ENCODE data around the gene VPS51.

The VPS51 gene

GRCh38 chr11:65150509-65151299 is 54.7 kb downstream of the VPS51 start:
- DNase-seq (ENCODE audit: low spot score), result peak; percentile 39
- TF ChIP-seq CTCF (IDR thresholded peaks at IDR 0.05; ENCODE audit: extremely low read depth, insufficient read depth, missing control alignments), result no peak
- in situ Hi-C loops (cut with MboI; ENCODE audit: low pct_unique_long_range_greater_than_20kb, low sequenced_read_pairs, unreplicated experiment), result no loop called here

GRCh38 chr11:65151331-65151899 is 55.4 kb downstream of the VPS51 start:
- no peak for DNase-seq (ENCODE audit: low spot score)
- TF ChIP-seq CTCF (IDR thresholded peaks at IDR 0.05; ENCODE audit: extremely low read depth, insufficient read depth, missing control alignments), result no peak
- in situ Hi-C loops (cut with MboI; ENCODE audit: low pct_unique_long_range_greater_than_20kb, low sequenced_read_pairs, unreplicated experiment), result no loop called here

GRCh38 chr11:65152122-65152521 is 56.1 kb downstream of the VPS51 start:
- TF ChIP-seq CTCF (IDR thresholded peaks at IDR 0.05; ENCODE audit: extremely low read depth, insufficient read depth, missing control alignments), result no peak
- no peak for DNase-seq (ENCODE audit: low spot score)
- in situ Hi-C loops (cut with MboI; ENCODE audit: low pct_unique_long_range_greater_than_20kb, low sequenced_read_pairs, unreplicated experiment), result no loop called here

- in situ Hi-C loops (cut with MboI; ENCODE audit: low pct_unique_long_range_greater_than_20kb, low sequenced_read_pairs, unreplicated experiment), result no loop called here
- DNase-seq (ENCODE audit: low spot score), result no peak
- TF ChIP-seq CTCF (IDR thresholded peaks at IDR 0.05; ENCODE audit: extremely low read depth, insufficient read depth, missing control alignments), result no peak
Measured at GRCh38 chr11:65156256-65156655, 60.2 kb downstream of the VPS51 start.

- in situ Hi-C loops (cut with MboI; ENCODE audit: low pct_unique_long_range_greater_than_20kb, low sequenced_read_pairs, unreplicated experiment), result no loop called here
- no peak for TF ChIP-seq CTCF (IDR thresholded peaks at IDR 0.05; ENCODE audit: extremely low read depth, insufficient read depth, missing control alignments)
- no peak for DNase-seq (ENCODE audit: low spot score)
Measured at GRCh38 chr11:65156926-65157325, 60.9 kb downstream of the VPS51 start.

- in situ Hi-C loops (cut with MboI; ENCODE audit: low pct_unique_long_range_greater_than_20kb, low sequenced_read_pairs, unreplicated experiment), result no loop called here
- DNase-seq (ENCODE audit: low spot score), result no peak
- TF ChIP-seq CTCF (IDR thresholded peaks at IDR 0.05; ENCODE audit: extremely low read depth, insufficient read depth, missing control alignments), result no peak
Measured at GRCh38 chr11:65157336-65157735, 61.3 kb downstream of the VPS51 start.
